Activated effector memory CD4-positive, alpha-beta T cell treated with anti-CD3 and anti-CD28 coated beads, Interleukin-2, amount 50 U/mL, for 16 hours (primary cell): ENCODE data around the gene TMED1.
"Not testable (repeated sequence)": the region's sequence is repeated elsewhere in the genome, so short reads cannot be mapped to it uniquely, and the experiment has no call there.

ENCODE experiments used
- DNase-seq: peaks from one replicate; pipeline ENCODE4 v3.0.0-alpha.2; 2020

TMED1 gene, protein sequence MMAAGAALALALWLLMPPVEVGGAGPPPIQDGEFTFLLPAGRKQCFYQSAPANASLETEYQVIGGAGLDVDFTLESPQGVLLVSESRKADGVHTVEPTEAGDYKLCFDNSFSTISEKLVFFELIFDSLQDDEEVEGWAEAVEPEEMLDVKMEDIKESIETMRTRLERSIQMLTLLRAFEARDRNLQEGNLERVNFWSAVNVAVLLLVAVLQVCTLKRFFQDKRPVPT

GRCh38 chr19:10835754-10836478 is at the start of gene TMED1:
TSS of gene TMED1 (minus strand) at chr19:10836212. CDS start at chr19:10836191, 21 bp downstream.
- peak; percentile 96 for DNase-seq

GRCh38 chr19:10885201-10886169 is 49.5 kb upstream of the TMED1 start:
- DNase-seq = no peak

DNA sequence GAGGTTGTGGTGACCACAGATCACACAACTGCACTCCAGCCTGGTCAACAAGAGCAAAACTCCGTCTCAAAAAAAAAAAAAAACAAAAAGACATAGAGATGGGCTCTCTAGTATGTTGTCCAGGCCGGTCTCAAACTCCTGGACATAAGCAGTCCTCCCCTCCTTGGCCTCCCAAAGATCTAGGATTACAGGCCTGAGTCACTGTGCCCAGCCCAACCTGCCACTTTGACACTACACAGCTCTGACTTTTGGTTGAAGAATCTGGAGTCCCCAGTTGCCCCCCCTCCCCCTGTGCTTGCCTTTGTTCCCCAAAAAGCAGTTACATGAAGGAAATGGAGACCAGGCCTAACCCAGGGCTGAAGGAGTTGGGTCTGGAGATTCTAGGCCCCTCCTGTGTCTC is 48.3 kb upstream of the TMED1 start:
- DNase-seq = no peak

GRCh38 chr19:10882108-10882457 is 46.1 kb upstream of the TMED1 start:
- no peak for DNase-seq

GRCh38 chr19:10881403-10882107 is 45.5 kb upstream of the TMED1 start:
- DNase-seq = no peak

- DNase-seq = no peak
Measured at GRCh38 chr19:10878253-10878652, 42.2 kb upstream of the TMED1 start.

DNA sequence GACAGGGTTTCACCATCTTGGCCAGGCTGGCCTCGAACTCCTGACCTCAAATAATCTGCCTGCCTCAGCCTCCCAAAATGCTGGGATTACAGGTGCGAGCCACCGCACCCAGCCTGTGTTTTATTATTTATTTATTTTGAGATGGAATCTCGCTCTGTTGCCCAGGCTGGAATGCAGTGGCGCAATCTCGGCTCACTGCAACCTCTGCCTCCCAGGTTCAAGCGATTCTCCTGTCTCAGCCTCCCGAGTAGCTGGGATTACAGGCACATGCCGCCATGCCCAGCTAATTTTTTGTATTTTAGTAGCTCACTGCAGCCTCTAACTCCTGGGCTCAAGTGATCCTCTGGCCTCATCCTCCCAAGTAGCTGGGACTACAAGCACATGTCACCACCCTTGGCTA is 41.6 kb upstream of the TMED1 start:
- not testable (repeated sequence) for DNase-seq

DNA sequence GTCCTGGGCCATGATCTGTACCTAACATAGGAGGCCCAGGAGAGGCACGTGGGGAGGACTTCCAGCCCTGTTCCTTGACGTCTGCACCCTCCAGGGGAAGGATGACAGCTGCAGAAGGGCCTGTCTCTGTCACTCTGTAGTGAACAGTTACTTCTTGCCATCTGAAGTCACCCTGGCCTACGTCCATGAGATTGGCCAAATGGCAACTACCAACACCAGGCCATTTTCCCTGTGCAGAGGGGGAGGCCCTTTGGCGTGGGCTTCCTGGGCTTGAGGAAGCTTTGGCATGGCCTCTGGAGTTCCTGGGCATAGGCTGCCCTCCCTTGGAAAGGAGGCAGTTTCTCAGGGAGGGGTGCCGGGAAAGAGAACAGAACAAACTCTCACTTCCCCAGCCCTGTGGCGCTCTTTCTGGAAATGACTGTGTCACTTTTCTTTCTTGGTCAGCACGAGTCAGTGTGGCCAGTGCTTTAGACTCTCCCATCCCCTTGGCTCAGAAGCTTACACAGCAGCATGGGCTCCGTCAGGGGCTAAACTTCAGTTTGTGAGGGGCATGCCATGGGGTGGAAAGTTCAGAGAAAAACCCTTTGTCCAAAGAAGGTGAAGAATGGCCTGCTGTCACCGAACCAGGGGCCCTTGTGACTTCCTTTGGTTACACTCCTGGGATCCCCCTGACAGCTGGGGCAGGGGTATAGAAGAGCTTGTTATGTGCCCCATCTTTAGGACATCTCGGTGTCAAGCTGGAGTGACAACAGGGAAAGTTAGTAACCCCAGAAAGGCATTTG is 40.6 kb upstream of the TMED1 start:
- DNase-seq = no peak

GRCh38 chr19:10874024-10874423 is 38.0 kb upstream of the TMED1 start:
- DNase-seq = no peak

DNA sequence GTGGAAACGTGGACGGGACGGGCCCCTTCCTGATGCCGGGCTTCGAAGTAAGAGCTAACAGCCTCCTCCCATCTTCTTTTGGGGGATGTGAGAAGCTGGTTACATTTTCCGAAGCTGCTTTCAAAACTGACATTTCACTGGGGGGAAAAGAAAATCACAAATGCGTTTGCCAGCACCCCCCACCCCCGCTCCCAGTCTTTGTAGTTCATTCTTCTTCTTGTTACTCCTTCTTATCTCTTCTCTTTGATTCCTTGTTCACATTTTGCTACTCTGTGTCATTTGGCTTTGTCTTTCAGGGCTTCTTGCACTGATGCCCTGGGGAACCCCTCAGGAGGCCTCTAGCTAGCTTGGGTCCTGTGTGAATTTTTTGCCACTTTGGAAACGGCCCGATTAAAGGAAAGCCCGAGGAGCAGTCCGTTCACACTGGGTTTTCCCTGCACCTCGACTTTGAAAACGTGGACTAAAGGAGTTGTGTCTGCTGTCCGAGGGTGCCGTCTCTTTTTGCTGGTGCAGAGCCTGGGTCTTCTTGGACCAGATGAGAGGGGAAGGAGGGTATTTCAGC is 36.6 kb upstream of the TMED1 start:
- DNase-seq = no peak

DNA sequence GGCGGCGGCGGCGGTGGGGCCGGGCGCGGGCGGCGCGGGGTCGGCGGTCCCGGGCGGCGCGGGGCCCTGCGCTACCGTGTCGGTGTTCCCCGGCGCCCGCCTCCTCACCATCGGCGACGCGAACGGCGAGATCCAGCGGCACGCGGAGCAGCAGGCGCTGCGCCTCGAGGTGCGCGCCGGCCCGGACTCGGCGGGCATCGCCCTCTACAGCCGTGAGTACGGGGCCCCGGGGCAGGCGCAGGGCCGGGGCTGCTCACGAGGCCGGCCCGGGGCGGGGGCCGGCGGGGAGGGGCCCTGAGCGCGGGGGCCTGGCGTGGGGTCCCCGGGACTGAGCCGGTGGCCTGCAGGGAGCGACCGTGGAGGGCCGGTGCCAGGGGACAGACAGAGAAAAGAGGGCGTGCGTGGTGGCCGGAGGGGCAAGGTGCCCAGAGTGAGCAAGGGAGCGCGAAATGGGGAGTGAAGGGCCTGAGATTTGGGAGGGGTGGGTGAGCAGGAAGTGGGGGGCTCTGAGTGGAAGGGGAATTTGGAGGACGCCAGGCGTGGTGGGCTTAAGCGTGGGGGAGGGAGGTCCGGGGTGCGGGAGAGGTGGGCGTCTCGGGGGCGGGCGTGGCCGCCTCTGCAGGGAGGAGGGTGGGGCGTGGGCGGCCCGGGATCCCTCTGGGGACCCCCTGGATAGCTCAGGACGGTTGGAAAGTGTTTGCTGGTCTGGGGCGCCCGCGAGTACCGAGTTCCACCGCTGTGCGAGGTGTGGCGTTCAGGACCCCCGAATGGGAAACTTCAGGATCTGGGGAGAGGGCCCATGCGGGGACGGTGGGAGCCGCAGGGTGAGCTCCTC is 35.9 kb upstream of the TMED1 start:
- peak; percentile 69 for DNase-seq

DNA sequence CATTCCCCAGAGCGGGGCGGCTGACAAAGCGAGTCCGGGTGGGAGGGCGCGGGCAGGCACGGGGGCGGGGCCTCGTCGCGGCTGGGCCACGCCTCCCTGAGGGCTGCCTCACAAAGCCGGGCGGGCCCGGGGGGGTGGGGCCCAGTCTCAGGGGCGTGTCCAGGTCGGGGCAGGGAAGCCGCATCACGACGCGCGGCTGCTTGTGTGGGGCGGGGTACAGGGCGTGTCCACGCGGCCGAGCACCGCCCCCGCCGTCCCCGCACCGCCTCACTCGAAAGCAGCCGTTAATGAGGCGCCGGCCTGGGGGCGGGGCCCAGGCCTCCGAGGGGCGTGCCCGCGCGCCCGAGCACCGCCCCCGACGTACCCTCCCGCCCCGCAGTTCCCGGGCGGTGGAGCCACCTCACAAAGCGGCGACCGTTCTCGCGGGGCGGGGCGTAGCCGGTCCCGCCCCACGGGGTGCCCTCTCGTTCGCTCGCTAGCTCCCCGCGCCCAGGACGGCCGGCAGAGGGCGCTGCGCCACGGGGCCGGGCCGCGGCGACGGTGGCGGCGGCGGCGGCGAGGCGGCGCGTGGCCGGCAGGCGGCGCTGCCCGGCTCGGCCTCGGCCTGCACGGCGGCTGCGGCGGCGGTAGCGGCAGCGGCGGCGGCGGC is 35.1 kb upstream of the TMED1 start, which contains the start of gene CARM1:
TSS of gene CARM1 (plus strand) at position 599 of the 649 bp plus-strand sequence. CDS start 150 bp downstream, outside the sequence.
- DNase-seq = peak; percentile 100

DNA sequence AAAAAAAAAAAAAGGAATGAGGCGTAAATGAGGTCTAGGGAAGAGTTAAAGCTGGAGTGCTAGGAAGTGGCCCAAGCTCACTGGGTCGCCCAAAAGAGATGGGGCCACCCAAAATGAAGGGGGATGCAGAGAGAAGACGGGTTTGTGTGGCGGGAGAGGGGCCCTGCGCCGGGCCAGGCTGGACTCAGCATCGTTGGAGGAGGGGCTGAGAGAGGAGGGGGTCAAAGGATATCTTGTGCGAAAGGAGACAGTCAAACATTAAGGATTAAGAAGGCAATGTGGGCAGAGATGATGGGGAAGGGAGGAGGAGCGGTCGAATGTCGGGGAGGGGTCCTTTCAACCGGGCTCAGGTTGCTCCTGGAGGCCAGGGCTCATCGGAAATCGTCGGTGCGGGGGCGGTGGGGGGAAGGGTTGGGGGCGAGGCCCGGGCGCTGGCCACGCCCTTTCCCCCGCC is 34.5 kb upstream of the TMED1 start:
- no peak for DNase-seq

DNA sequence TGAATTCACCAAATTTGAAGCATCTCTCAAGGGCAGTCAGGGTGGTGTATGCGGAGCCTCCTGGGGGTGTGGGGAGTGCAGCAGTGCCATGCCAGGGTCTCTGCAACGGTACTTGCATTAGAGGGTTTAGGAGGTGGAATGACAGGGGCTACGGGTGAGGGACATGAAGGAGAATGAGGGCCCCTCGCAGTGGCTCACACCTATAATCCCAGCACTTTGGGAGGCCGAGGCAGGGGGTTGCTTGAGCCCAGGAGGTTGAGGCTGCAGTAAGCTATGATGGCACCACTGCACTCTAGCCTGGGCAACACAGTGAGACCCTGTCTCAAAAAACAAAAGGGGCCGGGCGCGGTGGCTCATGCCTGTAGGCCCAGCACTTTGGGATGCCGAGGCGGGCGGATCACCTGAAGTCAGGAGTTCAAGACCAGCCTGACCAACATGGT is 33.9 kb upstream of the TMED1 start:
- not testable (repeated sequence) for DNase-seq

- no peak for DNase-seq
Measured at GRCh38 chr19:10868872-10869547, 33.0 kb upstream of the TMED1 start.

- no peak for DNase-seq
Measured at GRCh38 chr19:10866495-10866894, 30.5 kb upstream of the TMED1 start.

- DNase-seq = peak; percentile 93
Measured at GRCh38 chr19:10864538-10864899, 28.5 kb upstream of the TMED1 start.

- no peak for DNase-seq
Measured at GRCh38 chr19:10863107-10863717, 27.2 kb upstream of the TMED1 start.

DNA sequence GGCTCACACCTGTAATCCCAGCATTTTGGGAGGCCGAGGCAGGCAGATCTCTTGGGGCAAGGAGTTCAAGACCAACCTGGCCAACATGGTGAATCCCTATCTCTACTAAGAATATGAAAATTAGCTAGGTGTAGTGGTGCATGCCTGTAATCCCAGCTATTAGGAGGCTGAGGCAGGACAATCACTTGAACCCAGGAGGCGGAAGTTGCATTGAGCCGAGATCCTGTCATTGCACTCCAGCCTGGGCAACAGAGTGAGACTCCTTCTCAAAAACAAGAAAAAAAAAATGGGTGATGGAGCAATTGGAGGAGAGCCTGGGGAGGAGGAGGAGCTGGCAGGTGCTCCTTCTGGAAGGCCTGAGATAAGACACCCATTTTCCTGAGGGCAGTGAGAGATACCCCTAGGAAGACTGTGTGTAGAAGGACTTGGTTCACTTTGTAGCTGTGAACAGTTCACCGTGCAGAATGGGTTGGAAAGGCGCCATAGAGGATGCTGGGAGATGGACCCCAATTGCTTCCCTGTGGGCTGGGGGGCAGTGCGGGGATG is 26.6 kb upstream of the TMED1 start:
- DNase-seq = no peak
